Heart left ventricle (tissue), 16 donors: ENCODE results near the gene FAM83G. TPM values are rescaled to one million over a fixed set of nuclear protein-coding genes. Genes with fewer than 3 reads are reported as not detected.

Experiments used
- ATAC-seq, 4 donors: fragments of 200-7000 bp; cut with Tn5 transposase; one replicate each; pipeline ENCODE4 v1.9.1; 2020 to 2022; ENCODE audit warnings: moderate library complexity in 4 of 4, mild to moderate bottlenecking in 3 of 4, moderate number of reproducible peaks in 1 of 4
- DNase-seq, 5 donors: peaks; one replicate each; pipeline ENCODE4 v3.0.0-alpha.2; 2020
- H3K27ac ChIP-seq, 12 donors: fragments of 200-600 bp; sonication (generic) in 4 of 12; one replicate each; pipeline versions ENCODE4 v1.5.0 to v1.8.0; 2016 to 2022; ENCODE audit warnings: mild to moderate bottlenecking in 2 of 12
- H3K27me3 ChIP-seq, 9 donors: fragments of 200-600 bp; sonication (generic) in 2 of 9; one replicate each; pipeline versions ENCODE4 v1.5.1 to v1.8.0; 2016 to 2022; ENCODE audit warnings: mild to moderate bottlenecking in 3 of 9
- H3K36me3 ChIP-seq, 9 donors: fragments of 200-600 bp; sonication (generic) in 2 of 9; one replicate each; pipeline versions ENCODE4 v1.5.0 to v1.8.0; 2018 to 2022; ENCODE audit warnings: mild to moderate bottlenecking in 2 of 9
- H3K4me1 ChIP-seq, 12 donors: fragments of 200-600 bp; sonication (generic) in 4 of 12; one replicate each; pipeline versions ENCODE4 v1.5.0 to v1.8.0; 2016 to 2022; ENCODE audit warnings: mild to moderate bottlenecking in 3 of 12
- H3K4me3 ChIP-seq, 12 donors: fragments of 200-600 bp; sonication (generic) in 4 of 12; one replicate each; pipeline versions ENCODE4 v1.5.0 to v1.8.0; 2017 to 2022; ENCODE audit warnings: mild to moderate bottlenecking in 9 of 12, moderate library complexity in 4 of 12
- H3K9me3 ChIP-seq, 12 donors: fragments of 200-600 bp; sonication (generic) in 4 of 12; one replicate each; pipeline versions ENCODE4 v1.5.0 to v1.8.0; 2016 to 2022; ENCODE audit warnings: mild to moderate bottlenecking in 1 of 12
- CTCF ChIP-seq, 12 donors: fragments of 200-600 bp; sonication (generic) in 4 of 12; IDR thresholded peaks; one replicate each; pipeline versions ENCODE4 v1.5.0 to v1.8.0; 2018 to 2022; ENCODE audit warnings: antibody characterized with exemption in 12 of 12, mild to moderate bottlenecking in 5 of 12
- POLR2A ChIP-seq, 2 donors: fragments of 450-650 bp; IDR thresholded peaks; one replicate each; pipeline ENCODE4 v1.6.1; 2017; ENCODE audit warnings: antibody characterized with exemption in 2 of 2, mild to moderate bottlenecking in 2 of 2, moderate library complexity in 2 of 2
- WGBS, 4 donors: extraction: QIAGEN DNeasy Blood & Tissue Kit in 2 of 4; methylation state at CpG; one replicate each; pipeline versions ENCODE4 v1.1.5 to v1.1.7; 2013 to 2018; 5-methylcytosine and 5-hydroxymethylcytosine counted together
- intact Hi-C, 10 donors: fragments of 100-400 bp; cut with DNase I; formaldehyde crosslinking; loops; one replicate each; pipeline versions ENCODE4 v1.11.1 to v1.14.2; 2022
- polyA plus RNA-seq, 2 donors: library from polyadenylated mRNA; stranded (reverse); fragments of 200-250 nt; gene quantifications; one replicate each; pipeline ENCODE4 v1.2.3, GENCODE V29; 2013
- total RNA-seq, 9 donors: library from RNA; depleted of rRNA in 2 of 9; stranded (reverse); fragments of >200 nt in 2 of 9; fragmentation: NEBNext Ultra II Directional in 3 of 9; extraction: Animal tissue kit (Norgen Biotek cat#: 25700) in 3 of 9; gene quantifications; one replicate each; pipeline versions ENCODE4 v1.1.0 to v1.2.4, GENCODE V29; 2016 to 2023
- donor health status: ischemic (EF 13 %, LVEDD 7.1; RV severe dilation, severe dysfunction).
- donor health status: healthy with polysubstance abuse.
- donor health status: DM: no; HTN: yes; CAD: no.
- donor health status: DM: no; HTN: no; CAD: no.
- donor health status: ischemic (EF 25% LVEDD 6.9; RV normal size, moderate dysfunction).
- donor health status: ischemic (EF 25% LVEDD 5.7; RV mildly dilated, moderate dysfunction).
- donor health status: healthy.
- donor health status: DM: yes; HTN: yes; CAD: no.
- donor health status: ischemic (EF 35%, LVEDD 5.7; RV mildly dilated, moderate dysfunction).
- donor health status: nonischemic (EF 11% LVEDD 7.7; RV severe dilation, severe dysfunction).
- donor health status: DM: yes; HTN: yes; CAD: no.
- donor health status: PGD.
- donor health status: ischemic (EF 29% LVEDD 5.4; RV normal size, mild dysfunction).
- donor health status: nonischemic (EF 23%, LVEDD 6.1; RV moderate dilation, normal function).

Gene FAM83G
- total and polyA plus RNA-seq, 11 donors = 1.2 to 12.8 (median 1.8) TPM

- no peak for ATAC-seq
- peak overlapping the region in 2 of 12 donors; percentile 35 to 61 for H3K27ac ChIP-seq
- no peak for TF ChIP-seq POLR2A (IDR thresholded peaks at IDR 0.05)
- no peak for TF ChIP-seq CTCF (IDR thresholded peaks at IDR 0.05)
- H3K4me1 ChIP-seq = peaks cover 0 to 27% (median 13%) of the 10 kb centered on the region in 12 donors
- no peak for DNase-seq
- no peaks in the 10 kb centered on the region for H3K9me3 ChIP-seq
- no peaks in the 10 kb centered on the region for H3K27me3 ChIP-seq
- intact Hi-C loops = loop anchor here in 1 of 10 donors (5.0 kb wide), 1 partner anchor 55 kb away; no protein-coding TSS in a partner anchor
- 68 to 77% (median 74%) methylated on average over 4 of the region's 4 CpGs for WGBS, 4 donors
- no peak overlapping the region for H3K4me3 ChIP-seq
- H3K36me3 ChIP-seq = peaks cover 0 to 37% (median 23%) of the 10 kb centered on the region in 9 donors
Measured at GRCh38 chr17:18921912-18922451, 82.6 kb downstream of the FAM83G start.

GRCh38 chr17:18921485-18921884 lies 83.1 kb downstream of the FAM83G start:
- intact Hi-C loops = loop anchor here in 1 of 10 donors (5.0 kb wide), 1 partner anchor 54 kb away; no protein-coding TSS in a partner anchor
- no peak for ATAC-seq
- no peaks in the 10 kb centered on the region for H3K9me3 ChIP-seq
- H3K27ac ChIP-seq = peak overlapping the region in 2 of 12 donors; percentile 35 to 61
- no peaks in the 10 kb centered on the region for H3K27me3 ChIP-seq
- 66 to 74% (median 69%) methylated on average over 2 of the region's 2 CpGs for WGBS, 4 donors
- H3K36me3 ChIP-seq = peaks cover 0 to 40% (median 27%) of the 10 kb centered on the region in 9 donors
- H3K4me1 ChIP-seq = peaks cover 0 to 27% (median 13%) of the 10 kb centered on the region in 12 donors
- H3K4me3 ChIP-seq = no peak overlapping the region
- no peak for DNase-seq
- no peak for TF ChIP-seq CTCF (IDR thresholded peaks at IDR 0.05)
- no peak for TF ChIP-seq POLR2A (IDR thresholded peaks at IDR 0.05)

- peak overlapping the region in 2 of 12 donors; percentile 21 to 61 for H3K27ac ChIP-seq
- H3K36me3 ChIP-seq = peaks cover 0 to 45% (median 31%) of the 10 kb centered on the region in 9 donors
- H3K27me3 ChIP-seq = no peaks in the 10 kb centered on the region
- no peak for DNase-seq
- intact Hi-C loops = loop anchor here in 1 of 10 donors (5.0 kb wide), 1 partner anchor 54 kb away; no protein-coding TSS in a partner anchor
- ATAC-seq = no peak
- TF ChIP-seq POLR2A (IDR thresholded peaks at IDR 0.05) (no peak), CTCF (IDR thresholded peaks at IDR 0.05) (no peak)
- H3K4me3 ChIP-seq = no peak overlapping the region
- H3K4me1 ChIP-seq = peaks cover 0 to 27% (median 13%) of the 10 kb centered on the region in 12 donors
- H3K9me3 ChIP-seq = no peaks in the 10 kb centered on the region
- WGBS, 4 donors = 34 to 43% (median 40%) methylated on average over 6 of the region's 6 CpGs
Measured at GRCh38 chr17:18920911-18921441, 83.6 kb downstream of the FAM83G start.

- TF ChIP-seq CTCF (IDR thresholded peaks at IDR 0.05) (no peak), POLR2A (IDR thresholded peaks at IDR 0.05) (no peak)
- ATAC-seq (no peak), DNase-seq (no peak)
- Histone ChIP-seq H3K36me3 (peaks cover 0 to 45% (median 36%) of the 10 kb centered on the region in 9 donors), H3K9me3 (no peaks in the 10 kb centered on the region), H3K4me3 (no peak overlapping the region), H3K27ac (peak overlapping the region in 1 of 12 donors; percentile 61), H3K4me1 (peaks cover 0 to 27% (median 13%) of the 10 kb centered on the region in 12 donors), H3K27me3 (no peaks in the 10 kb centered on the region)
- intact Hi-C loops = loop anchor here in 1 of 10 donors (5.0 kb wide), 1 partner anchor 53 kb away; no protein-coding TSS in a partner anchor
- WGBS, 4 donors = 60 to 82% (median 80%) methylated on average over 4 to 6 of the region's 6 CpGs
Measured at GRCh38 chr17:18919963-18920362, 84.6 kb downstream of the FAM83G start.
